Stimulated activated CD8-positive, alpha-beta memory T cell treated with anti-CD3 and anti-CD28 coated beads, Interleukin-15, amount 100 ng/mL, for 1 hour (primary cell): ENCODE measurements around the gene SAP30L.

ENCODE experiments used
- DNase-seq: peaks from one replicate; pipeline ENCODE4 v3.0.0-alpha.2; 2020; ENCODE audit warnings: low read depth

SAP30L gene

GRCh38 chr5:154481584-154482381 is 36.0 kb downstream of the SAP30L start:
- no peak for DNase-seq

- no peak for DNase-seq
These were observed 37.0 kb downstream of the SAP30L start for GRCh38 chr5:154482528-154483449.

- DNase-seq, result no peak
These were observed 38.0 kb downstream of the SAP30L start for GRCh38 chr5:154483654-154484392.

DNA sequence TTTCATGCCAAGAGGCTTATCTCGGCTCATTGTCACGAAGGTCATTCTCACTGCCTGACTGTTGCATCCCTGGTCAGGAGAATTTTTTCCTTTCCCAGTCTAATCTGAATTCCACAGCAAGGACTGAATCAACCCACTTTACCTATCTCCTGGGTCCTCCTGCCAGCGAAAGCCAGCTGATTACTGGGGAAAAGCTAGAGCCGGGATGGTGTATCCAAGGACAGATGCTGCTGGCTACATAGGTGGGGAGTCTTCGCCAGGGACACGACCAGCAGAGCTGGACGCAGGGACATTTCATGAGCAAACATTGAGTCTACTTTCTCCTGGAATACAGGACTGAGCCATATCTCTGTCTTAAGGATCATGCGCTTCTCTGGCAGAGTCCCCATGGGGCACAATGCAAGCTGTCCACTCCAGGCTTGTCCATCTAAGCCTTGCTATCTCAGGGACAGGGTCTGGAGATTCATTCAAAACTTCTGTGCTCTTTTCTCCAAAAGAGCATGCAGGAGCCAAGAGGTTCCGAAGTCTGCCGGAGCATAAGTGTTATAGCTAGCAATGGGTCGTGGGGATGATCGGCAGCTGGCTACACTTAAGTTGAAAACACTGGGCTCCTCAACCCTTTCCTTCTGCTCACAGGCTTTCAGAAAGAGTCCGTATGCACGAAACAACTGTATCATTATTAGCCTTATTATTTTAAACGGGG is 38.7 kb downstream of the SAP30L start:
- no peak for DNase-seq

- no peak for DNase-seq
These were observed 39.3 kb downstream of the SAP30L start for GRCh38 chr5:154485096-154485491.

DNA sequence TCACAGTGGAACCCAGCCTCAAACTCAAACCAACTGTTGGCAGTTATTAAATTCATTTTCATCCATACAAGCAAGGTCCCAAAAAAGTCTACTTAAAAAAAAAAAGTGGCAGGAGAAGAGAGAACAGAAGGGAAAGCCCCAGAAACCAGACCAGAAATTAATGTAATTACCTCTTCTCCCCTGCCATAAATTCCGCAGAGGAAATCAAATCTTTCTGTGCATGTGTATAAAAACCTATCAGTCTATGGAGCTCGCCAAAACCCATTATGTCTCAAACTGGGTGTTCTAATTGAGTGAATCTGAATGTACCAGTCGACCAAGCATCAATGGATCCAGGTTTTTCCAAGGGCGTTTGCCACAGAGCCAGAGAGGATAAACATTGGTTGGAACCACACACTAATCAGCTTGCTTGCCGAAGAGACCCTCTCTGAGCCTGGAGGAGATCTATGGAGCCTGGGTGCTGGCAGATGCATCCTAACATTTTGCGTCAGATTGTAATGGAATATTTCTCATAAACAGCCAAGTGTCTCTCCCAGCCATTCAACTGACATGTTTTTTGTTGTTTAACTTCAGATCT is 40.1 kb downstream of the SAP30L start:
- no peak for DNase-seq

GRCh38 chr5:154486427-154486866 is 40.6 kb downstream of the SAP30L start:
- DNase-seq, result no peak

DNA sequence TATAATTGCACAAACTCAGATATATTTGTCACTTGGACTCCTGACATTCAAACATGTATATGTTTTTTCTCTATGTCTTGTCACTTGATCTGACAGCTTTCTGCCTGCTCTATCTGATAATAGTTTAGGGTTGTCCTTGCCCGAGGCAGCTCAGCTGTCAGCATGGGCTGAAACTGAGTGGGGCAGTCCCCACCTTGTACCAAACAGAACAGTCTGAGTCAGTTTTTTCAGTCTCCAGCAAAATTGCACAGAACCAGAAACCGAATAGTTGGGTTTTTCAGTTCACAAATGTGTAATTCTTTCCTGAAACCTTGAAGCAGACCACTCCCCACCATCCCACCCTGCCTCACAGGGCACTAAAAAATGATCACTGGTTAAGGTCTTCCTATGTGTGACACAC is 41.7 kb downstream of the SAP30L start:
- DNase-seq, result no peak

DNA sequence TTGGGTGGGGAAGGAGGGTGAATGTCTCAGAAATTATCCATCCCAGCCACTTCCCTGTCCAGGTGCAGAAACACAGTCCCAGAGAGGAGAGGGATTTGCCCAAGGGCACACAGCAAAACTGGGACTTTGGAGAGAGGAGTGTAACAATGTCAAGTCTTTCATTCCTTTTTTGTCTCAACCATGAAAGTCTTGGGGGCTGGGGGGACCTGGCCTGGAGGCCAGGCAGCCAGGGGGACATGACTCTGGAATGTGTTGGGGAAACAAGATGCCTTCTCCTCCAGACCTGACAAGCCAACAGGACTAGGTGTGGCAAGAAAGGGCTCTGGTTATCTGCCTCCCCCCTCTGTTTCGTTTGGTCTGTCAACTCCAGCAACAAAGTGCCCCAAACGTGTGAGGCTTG is 46.1 kb downstream of the SAP30L start:
- no peak for DNase-seq

DNA sequence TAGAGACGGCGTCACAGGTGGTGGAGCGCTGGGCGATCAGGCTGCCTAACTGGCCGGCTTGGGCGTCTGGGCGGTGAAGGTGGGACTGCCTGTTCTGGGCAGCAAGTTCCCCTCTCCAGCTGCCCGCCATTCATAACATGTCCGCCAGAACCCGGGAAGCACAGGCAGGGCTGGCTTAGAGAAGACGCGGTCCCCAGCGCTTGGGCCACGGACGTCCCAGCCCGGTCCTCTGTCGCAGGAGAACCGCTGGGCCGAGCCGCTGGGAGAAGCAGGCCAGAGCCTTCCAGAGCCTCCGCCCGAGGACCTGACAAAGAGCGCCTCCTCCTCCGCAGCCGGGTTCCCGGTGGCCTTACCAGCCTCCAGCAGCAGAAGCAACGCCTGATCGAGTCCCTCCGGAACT is 47.5 kb downstream of the SAP30L start:
- no peak for DNase-seq

GRCh38 chr5:154494036-154494435 is 48.2 kb downstream of the SAP30L start:
- no peak for DNase-seq

- DNase-seq, result no peak
These were observed 52.8 kb downstream of the SAP30L start for GRCh38 chr5:154498591-154498990.

DNA sequence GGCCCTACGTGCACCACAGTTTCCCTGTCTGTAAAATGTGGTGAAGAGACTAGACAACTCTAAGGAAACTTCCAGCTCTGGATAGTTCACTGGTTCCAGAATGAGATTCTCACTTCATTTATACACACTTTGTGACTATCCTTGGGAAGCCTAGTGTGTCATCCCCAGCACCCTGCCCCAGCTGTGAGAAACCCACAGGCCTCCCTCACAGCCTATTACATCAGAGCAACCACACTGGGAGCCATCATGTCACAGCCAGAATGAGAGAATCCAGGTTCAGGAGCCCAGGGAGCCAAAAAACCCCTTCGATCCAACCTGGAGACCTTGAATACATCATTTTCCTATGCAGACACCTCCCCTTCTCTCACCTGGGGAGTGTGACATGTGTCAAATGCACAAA is 53.2 kb downstream of the SAP30L start:
- DNase-seq, result no peak

DNA sequence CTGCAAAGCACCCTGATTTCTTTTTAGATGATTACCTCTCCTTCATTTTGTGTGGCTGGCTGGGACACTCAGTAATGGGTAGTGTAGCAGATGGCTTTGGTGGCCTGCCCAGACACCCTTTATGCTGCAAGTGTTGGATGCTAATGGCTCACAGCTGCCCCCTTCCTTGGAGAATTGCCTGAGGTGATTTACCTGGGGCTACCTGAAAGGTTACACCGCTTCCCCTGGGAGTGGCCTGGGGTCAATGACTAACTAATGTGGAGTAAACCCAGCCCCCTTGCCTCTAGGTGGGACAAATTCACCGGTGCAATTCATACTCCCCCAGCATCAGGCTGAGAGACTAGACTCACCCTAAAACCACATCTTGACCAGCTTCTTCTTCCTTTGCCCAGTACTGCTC is 55.8 kb downstream of the SAP30L start:
- DNase-seq, result no peak

DNA sequence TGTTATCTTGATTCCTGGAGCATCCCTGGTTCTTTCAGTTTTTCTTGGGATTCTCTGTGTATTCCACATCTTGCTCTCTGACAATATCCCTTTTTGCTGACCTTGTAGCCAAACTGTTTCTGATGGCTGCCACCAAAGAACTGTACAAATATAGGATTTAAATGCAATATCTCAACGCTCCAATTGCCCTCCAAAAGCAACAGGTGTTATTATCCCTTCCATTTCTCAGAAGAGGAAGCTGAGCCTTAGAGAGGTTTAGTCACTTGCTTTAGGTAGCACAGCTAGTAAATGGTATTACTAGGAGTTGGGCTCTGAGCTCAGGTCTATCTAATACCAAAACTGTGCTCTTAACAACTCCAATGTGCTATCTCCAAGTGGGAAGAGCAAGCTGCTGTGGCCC is 56.4 kb downstream of the SAP30L start:
- no peak for DNase-seq

DNA sequence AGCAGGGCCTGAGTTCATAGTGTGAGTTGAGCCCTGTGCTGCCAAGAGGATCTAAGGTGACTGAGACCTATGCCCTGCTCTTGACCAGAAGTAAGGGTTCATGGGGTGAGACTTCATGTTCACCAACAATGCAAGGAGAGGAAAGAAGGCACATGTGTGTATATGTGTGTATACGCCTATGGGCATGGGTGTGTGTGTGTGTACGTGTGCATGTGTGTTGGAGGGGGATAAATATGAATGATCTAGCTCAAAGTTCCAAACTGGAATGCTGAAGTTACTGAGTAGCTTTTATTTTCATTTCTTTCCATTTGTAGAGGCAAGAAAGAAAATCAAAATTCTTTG is 57.9 kb downstream of the SAP30L start:
- no peak for DNase-seq

GRCh38 chr5:154505567-154505966 is 59.8 kb downstream of the SAP30L start:
- DNase-seq, result no peak

- no peak for DNase-seq
These were observed 60.4 kb downstream of the SAP30L start for GRCh38 chr5:154506049-154506715.

- no peak for DNase-seq
These were observed 60.9 kb downstream of the SAP30L start for GRCh38 chr5:154506716-154507080.

GRCh38 chr5:154508114-154508513 is 62.3 kb downstream of the SAP30L start:
- DNase-seq, result no peak
